Loucy (cell line): ENCODE measurements around the gene NEMF.
"Not testable (repeated sequence)": the region's sequence is repeated elsewhere in the genome, so short reads cannot be mapped to it uniquely, and the experiment has no call there.

Experiments
- H2AFZ ChIP-seq: fragments of 200-600 bp; sonication (generic); 2 replicates; pipeline ENCODE4 v1.6.0; 2016; ENCODE audit warnings: antibody characterized with exemption, mild to moderate bottlenecking, low read length, moderate library complexity
- H3F3A ChIP-seq: fragments of 200-600 bp; 2 replicates; pipeline ENCODE4 v1.6.0; 2016; ENCODE audit warnings: antibody characterized with exemption, low read depth, mild to moderate bottlenecking
- H3K27me3 ChIP-seq: fragments of 200-600 bp; sonication (generic); 2 replicates; pipeline ENCODE4 v1.6.1; 2014; ENCODE audit warnings: low read length, mild to moderate bottlenecking; ENCODE audit not compliant: insufficient read depth, poor library complexity, severe bottlenecking
- H3K36me3 ChIP-seq: fragments of 200-600 bp; sonication (generic); 2 replicates; pipeline ENCODE4 v1.6.1; 2016; ENCODE audit warnings: low read length; ENCODE audit not compliant: insufficient read depth
- H3K4me1 ChIP-seq: fragments of 200-600 bp; sonication (generic); 2 replicates; pipeline ENCODE4 v1.5.1; 2014; ENCODE audit warnings: low read length, mild to moderate bottlenecking; ENCODE audit not compliant: insufficient read depth, poor library complexity, severe bottlenecking
- H3K4me2 ChIP-seq: fragments of 200-600 bp; sonication (generic); 2 replicates; pipeline ENCODE4 v1.6.0; 2014; ENCODE audit warnings: antibody characterized with exemption, low read length, low read depth, mild to moderate bottlenecking; ENCODE audit not compliant: poor library complexity, severe bottlenecking
- H3K4me3 ChIP-seq: fragments of 200-600 bp; sonication (generic); 2 replicates; pipeline ENCODE4 v1.5.1; 2014; ENCODE audit warnings: low read length, mild to moderate bottlenecking, mixed read lengths; ENCODE audit not compliant: poor library complexity, severe bottlenecking
- H3K79me2 ChIP-seq: fragments of 200-600 bp; sonication (generic); 2 replicates; pipeline ENCODE4 v1.6.1; 2014; ENCODE audit warnings: low read length; ENCODE audit not compliant: insufficient read depth
- H3K9ac ChIP-seq: fragments of 200-600 bp; sonication (generic); 2 replicates; pipeline ENCODE4 v1.6.0; 2014; ENCODE audit warnings: mild to moderate bottlenecking, low read depth, low read length, moderate library complexity; ENCODE audit not compliant: poor library complexity, severe bottlenecking
- H3K9me2 ChIP-seq: fragments of 200-600 bp; sonication (generic); replicated peaks from 2 replicates; pipeline ENCODE4 v1.6.1; 2016; ENCODE audit warnings: low read depth, low read length, mixed read lengths
- H3K9me3 ChIP-seq: fragments of 200-600 bp; sonication (generic); 2 replicates; pipeline ENCODE4 v1.6.1; 2014; ENCODE audit warnings: mild to moderate bottlenecking, antibody characterized with exemption, low read length, low read depth; ENCODE audit not compliant: insufficient read depth
- H4K20me1 ChIP-seq: fragments of 200-600 bp; sonication (generic); 2 replicates; pipeline ENCODE4 v1.6.0; 2014; ENCODE audit warnings: antibody characterized with exemption, low read length, mild to moderate bottlenecking; ENCODE audit not compliant: insufficient read depth, poor library complexity, severe bottlenecking
- CTCF ChIP-seq: fragments of 200-600 bp; sonication (generic); conservative IDR thresholded peaks from 2 replicates; pipeline ENCODE4 v1.5.1; 2014; ENCODE audit warnings: mild to moderate bottlenecking, antibody characterized with exemption, low read length
- EZH2phosphoT487 ChIP-seq: fragments of 200-600 bp; IDR thresholded peaks from 2 replicates; pipeline ENCODE4 v1.6.1; 2018; ENCODE audit warnings: antibody characterized with exemption, mild to moderate bottlenecking, moderate library complexity, borderline replicate concordance

The NEMF gene

GRCh38 chr14:49745191-49745590, 107.4 kb downstream of the NEMF start:
- Histone ChIP-seq H3K9me2 (no peaks in the 10 kb centered on the region), H3K9me3 (no peaks in the 10 kb centered on the region), H3K4me1 (no peaks in the 10 kb centered on the region), H2AFZ (no peak overlapping the region), H3K79me2 (no peaks in the 10 kb centered on the region), H3K9ac (no peak overlapping the region), H3K36me3 (no peaks in the 10 kb centered on the region), H3K4me3 (no peak overlapping the region), H3K4me2 (no peak overlapping the region), H4K20me1 (no peaks in the 10 kb centered on the region), H3F3A (no peaks in the 10 kb centered on the region), H3K27me3 (no peaks in the 10 kb centered on the region)
- TF ChIP-seq EZH2phosphoT487, result no peak
- no peak for TF ChIP-seq CTCF

GRCh38 chr14:49735669-49736068, 116.9 kb downstream of the NEMF start:
- H3K9ac ChIP-seq, H3K36me3 ChIP-seq, H3K4me1 ChIP-seq, H3K4me2 ChIP-seq, H3K4me3 ChIP-seq, H2AFZ ChIP-seq, H3K79me2 ChIP-seq, H3K9me2 ChIP-seq, H4K20me1 ChIP-seq, H3K27me3 ChIP-seq, H3F3A ChIP-seq, H3K9me3 ChIP-seq: not testable (repeated sequence)

GRCh38 chr14:49733836-49734235, 118.8 kb downstream of the NEMF start:
- no peak overlapping the region for H3K4me3 ChIP-seq
- no peaks in the 10 kb centered on the region for H3K4me1 ChIP-seq
- H4K20me1 ChIP-seq, result no peaks in the 10 kb centered on the region
- no peaks in the 10 kb centered on the region for H3K9me3 ChIP-seq
- no peak overlapping the region for H2AFZ ChIP-seq
- no peak overlapping the region for H3K4me2 ChIP-seq
- H3K36me3 ChIP-seq, result no peaks in the 10 kb centered on the region
- H3K9me2 ChIP-seq, result no peaks in the 10 kb centered on the region
- H3K79me2 ChIP-seq, result no peaks in the 10 kb centered on the region
- H3F3A ChIP-seq, result no peaks in the 10 kb centered on the region
- H3K9ac ChIP-seq, result no peak overlapping the region
- TF ChIP-seq CTCF (no peak), EZH2phosphoT487 (no peak)
- no peaks in the 10 kb centered on the region for H3K27me3 ChIP-seq

GRCh38 chr14:49732896-49733295, 119.7 kb downstream of the NEMF start:
- no peaks in the 10 kb centered on the region for H3K4me1 ChIP-seq
- H3K9ac ChIP-seq, result no peak overlapping the region
- no peaks in the 10 kb centered on the region for H3K27me3 ChIP-seq
- no peak overlapping the region for H2AFZ ChIP-seq
- TF ChIP-seq EZH2phosphoT487, result no peak
- no peak overlapping the region for H3K4me2 ChIP-seq
- H4K20me1 ChIP-seq, result no peaks in the 10 kb centered on the region
- H3K9me2 ChIP-seq, result no peaks in the 10 kb centered on the region
- H3K79me2 ChIP-seq, result no peaks in the 10 kb centered on the region
- no peaks in the 10 kb centered on the region for H3K36me3 ChIP-seq
- H3F3A ChIP-seq, result no peaks in the 10 kb centered on the region
- no peaks in the 10 kb centered on the region for H3K9me3 ChIP-seq
- H3K4me3 ChIP-seq, result no peak overlapping the region
